Stimulated activated CD8-positive, alpha-beta memory T cell treated with anti-CD3 and anti-CD28 coated beads, Interleukin-2, amount 100 ng/mL, for 1 hour (primary cell): ENCODE results near the gene DNMT3A.

Source experiments
- DNase-seq, 2 donors: peaks; one replicate each; pipeline ENCODE4 v3.0.0-alpha.2; 2020; ENCODE audit warnings: low read depth in 2 of 2

DNMT3A gene

DNA sequence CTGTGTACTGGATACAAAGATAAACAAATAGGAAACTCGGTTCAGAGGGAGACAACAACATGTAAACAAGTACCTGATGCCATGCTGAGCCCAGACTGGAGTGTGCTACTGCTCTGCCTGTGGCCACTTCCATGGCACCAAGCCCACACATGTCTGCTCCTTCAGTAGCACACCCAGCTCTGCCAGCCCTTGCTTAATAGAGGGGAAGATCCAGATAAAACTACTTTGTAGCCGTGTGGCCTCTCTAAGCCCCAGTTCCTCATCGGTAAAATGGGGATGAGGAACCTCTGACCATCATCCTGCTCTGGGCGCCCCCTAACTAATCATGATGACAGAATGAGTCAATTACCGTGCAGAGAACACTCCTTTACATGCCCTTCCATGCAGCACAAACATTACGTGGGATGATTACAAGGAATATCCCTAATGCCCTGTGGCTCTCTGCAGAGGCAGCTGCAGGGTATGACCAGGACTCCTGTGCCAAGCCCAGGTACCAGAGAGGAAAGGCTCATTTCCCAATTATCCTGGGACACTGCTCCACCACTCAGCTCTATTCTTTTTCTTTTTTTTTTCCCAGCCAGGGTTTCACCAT is 34.9 kb downstream of the DNMT3A start:
- DNase-seq, result no peak

DNA sequence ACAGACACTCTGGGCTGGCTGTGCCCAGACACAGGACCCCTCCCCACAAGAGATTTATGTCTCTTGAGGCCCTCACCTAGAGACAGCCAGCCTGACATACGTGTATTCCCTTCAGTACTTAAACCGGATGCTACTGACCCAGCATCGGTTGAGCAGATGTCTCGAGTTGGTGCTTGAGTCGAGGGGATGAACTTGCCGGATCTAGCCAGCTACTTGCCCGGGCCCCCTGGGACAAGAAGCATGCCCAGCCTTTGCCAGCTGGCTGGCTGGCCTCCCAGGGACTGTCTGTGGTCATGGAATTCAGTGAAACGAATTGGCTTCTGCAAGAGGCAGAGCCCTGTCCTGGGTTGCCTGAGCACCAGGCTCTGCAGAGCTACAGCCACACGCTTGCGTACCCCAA is 36.0 kb downstream of the DNMT3A start:
- DNase-seq, result no peak

DNA sequence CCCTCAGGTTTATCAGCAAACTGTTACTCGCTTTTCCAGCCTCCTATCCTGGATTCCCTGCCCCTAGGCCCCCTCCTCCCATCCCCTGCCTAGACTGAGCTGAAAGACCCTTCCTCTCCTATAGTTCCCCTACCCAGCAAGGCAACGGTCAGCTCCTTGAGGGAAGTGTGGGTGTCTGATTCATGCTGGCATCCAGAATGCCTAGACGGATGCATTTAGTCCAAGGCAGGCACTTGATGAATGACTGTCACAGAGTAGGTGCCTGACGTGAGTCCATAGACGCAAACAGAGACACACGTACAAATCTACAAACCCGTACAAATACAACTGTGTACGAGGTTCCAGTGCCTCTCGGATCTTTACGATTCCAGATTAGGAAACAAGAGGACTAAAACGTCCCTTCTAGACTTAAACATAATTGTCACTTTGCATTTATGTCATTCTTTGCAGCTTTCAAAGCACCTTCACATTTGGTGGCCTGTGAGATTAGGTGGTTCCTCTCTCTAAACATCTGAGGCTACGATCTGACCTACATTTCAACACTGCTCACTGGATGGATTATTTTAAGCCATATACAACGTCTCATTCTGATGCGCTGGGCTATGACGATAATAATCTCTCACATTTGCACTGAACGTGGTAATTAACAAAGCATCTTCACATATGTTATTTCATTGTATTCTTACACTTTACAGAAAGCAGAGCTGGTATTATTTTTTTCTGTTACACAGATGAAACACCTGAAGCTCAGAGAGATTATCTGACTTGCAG is 36.7 kb downstream of the DNMT3A start:
- no peak for DNase-seq

DNA sequence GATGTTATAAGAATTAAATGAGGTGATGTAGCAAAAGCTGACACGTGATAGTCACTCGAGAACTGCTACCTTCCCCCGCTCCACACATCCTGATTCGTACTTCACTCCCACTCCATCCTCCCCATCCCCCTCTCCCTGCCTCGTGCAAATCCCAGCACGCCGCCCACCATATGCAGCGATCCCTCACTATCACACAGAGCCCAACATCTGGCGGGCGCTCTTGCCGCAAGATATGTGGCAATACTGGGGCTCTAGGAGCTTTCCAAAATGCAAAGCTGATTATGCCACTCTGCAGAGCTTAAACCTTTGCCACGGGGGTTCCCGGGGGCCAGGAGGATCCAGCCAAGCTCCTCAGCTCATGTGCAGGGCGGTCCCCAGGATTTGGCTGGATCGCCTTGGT is 37.4 kb downstream of the DNMT3A start:
- no peak for DNase-seq

DNA sequence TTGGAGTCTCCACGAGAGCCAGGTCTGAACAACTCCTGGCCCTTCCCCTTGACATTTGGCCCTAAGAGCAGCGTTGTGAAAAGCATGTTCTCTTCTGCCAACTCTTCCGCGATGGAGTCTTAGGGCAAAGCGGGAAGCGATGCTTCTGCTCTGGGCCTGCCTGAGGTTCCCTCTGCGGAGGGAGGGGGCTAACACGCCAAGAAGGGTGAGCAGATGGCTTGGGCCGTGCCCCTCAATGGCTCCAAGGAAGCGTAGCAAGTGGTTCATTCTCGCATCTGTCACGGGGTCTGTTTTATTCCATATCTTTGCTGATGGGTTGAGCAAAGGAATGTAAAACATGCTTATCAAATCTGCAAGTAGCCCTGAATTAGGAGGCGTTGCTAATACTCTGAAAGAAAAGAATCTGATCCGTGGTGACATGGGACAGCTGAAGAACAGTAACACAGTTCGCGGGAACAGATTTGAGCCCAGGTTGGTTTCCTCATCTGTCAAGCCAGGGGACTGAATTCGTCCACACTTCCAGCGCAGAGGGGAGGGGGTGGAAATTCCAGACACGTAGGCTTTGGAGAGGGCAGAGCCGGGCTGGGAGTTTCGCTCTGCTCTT is 38.0 kb downstream of the DNMT3A start:
- DNase-seq, result no peak

DNA sequence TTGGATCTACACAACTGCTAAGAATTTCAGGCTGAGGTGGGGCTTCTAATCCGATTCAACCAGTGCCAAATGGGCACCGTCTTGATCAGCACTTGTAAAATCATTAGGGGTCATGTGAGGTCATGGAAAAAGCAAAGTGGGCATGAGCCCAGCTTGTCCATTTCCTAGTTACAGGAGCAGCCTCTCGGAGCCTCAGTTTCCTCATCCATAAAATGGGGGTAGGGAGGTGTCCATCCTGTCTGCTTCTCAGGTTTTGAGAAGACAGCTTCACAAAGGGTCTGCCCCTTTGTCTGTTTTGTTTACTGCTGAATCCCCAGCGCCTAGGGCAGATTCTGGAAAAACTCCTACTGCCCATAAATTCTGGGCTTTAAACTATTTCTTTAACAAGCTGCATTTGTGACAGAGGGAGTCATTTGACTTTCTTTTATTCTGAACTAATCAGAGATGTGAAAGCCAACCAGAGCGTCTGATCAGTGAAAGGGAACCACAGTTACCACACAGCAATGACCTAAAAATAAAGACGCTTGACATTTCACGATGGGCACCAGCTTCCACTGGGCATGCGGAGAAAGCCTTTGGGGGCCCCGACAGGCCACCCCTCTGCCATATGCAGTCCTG is 38.9 kb downstream of the DNMT3A start:
- no peak for DNase-seq

DNA sequence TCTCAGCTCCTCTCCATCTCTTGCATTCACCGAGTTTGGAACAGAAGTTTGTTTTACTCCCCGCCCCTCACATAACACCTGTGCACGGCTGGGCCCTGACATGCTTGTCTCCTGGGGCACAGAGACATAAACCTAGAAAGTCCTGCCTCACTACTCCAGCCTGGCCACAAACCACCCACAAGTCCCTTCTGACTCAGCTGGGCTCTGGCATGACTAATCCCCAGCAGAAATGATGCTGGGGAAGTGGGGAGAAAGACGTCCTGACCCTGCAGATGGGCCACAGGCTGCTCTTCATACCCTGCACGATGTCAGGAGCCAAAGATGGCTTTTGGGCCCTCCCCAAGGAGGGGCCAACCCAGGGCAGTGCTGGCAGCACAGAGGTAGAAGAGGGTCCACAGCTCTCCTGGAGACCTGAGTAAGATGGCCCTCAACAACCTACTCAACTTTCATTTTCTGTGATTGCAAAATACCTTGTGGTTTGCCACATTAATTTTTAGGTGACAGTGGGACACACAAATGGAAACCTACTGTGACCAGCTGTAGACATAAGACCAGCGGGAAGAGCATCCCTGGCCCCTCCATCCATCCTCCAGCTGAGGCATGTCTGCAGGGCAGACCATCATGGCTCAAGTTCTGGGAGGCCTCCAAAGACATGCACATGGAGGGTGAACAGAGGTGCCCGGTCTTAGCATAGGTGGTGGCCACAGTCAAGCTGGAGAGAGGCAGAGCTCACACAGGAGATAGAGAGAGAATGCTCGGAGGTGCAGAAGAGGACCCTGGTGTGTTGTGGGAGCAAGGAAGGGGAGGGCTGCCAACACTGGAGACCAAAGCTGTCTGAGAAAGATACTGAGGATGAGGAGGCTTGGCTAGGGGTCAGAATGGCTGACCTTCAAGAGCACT is 40.0 kb downstream of the DNMT3A start:
- DNase-seq, result peak in 1 of 2 donors; percentile 38

DNA sequence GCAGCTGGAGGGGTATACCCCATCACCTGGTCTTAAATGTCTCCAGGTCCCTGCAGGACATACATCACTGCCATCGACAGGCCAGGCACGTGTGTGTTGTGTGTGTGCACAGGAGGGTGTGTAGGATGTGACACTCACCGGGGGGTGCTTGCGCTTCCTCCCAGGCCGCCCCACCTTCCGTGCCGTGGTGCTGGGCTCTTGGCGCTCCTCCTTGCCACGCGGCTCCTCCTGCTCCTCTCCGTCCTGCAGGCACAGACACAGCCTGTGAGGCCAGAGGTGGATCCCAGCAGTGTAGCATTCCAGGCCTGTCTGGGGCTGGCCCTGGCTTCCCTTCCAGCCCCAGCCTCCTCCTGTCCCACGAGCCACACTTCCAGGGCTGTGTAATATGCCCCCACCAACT is 41.7 kb downstream of the DNMT3A start:
- no peak for DNase-seq

DNA sequence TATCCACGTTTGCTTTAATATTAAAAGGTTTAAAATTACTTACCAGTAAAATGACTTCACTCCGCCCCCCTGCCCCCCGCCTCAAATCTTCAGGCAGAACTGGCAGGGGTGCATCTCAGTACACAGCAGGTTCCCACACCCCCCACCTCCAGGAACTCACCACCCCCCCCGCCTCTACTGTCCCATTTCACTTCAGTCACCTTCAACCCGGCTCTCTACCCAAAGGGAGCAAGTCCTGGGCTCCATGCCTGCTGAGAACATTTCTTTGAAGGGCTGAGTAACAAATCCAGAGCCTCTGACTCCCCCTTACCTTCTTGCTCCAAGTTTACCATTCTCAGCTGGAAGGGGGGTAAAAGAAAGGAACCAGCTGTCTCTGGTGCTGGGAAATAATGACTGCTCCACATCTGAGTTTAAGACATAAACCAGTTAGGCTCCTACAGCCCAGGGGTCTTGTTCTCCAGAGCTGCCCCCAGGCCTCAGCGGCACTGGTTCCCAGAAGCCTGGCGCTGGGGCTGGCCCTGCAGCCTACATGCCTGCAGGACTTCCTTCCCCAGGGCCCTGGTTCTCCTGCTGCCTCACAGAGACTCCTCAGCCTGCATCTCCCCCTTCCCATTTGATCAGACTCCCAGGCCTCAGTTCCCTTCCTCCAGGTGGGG is 42.8 kb downstream of the DNMT3A start:
- DNase-seq, result no peak

DNA sequence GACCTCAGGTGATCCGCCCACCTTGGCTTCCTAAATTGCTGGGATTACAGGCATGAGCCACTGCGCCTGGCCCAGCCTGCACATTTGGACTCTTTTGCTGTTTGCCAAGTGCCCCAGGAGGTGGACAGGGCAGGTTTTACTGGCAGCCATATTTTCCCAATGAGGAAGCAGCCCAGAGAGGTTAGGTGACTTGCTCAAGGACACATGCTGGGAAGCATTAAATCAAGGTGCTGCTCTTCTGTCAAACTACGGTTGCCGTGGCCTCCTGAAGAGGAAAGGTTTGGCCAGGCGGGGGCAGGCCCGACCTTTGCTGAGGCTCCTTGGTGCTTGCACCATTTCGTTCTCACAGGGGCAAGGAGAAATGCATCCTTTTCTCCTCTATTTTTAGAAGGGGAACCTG is 44.0 kb downstream of the DNMT3A start:
- DNase-seq, result no peak

DNA sequence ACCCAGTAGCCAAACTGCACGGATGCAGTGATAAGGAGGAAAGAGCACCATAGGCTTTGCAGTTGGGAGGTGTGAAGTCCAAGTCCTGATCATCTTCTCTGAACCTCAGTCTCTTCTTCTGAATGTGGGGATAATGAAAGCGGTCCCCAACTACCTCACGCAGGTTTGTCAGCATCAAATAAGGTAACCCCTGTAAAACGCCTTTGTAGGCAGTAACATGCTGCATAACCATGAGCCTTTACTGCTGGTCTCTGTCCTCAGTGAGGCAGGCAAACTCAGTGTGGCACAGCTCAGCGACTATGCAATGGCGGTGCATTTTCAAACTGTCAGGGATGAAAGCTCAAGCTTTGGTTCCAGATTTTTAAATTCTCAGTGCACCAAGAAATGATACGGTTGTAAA is 46.1 kb downstream of the DNMT3A start:
- no peak for DNase-seq

DNA sequence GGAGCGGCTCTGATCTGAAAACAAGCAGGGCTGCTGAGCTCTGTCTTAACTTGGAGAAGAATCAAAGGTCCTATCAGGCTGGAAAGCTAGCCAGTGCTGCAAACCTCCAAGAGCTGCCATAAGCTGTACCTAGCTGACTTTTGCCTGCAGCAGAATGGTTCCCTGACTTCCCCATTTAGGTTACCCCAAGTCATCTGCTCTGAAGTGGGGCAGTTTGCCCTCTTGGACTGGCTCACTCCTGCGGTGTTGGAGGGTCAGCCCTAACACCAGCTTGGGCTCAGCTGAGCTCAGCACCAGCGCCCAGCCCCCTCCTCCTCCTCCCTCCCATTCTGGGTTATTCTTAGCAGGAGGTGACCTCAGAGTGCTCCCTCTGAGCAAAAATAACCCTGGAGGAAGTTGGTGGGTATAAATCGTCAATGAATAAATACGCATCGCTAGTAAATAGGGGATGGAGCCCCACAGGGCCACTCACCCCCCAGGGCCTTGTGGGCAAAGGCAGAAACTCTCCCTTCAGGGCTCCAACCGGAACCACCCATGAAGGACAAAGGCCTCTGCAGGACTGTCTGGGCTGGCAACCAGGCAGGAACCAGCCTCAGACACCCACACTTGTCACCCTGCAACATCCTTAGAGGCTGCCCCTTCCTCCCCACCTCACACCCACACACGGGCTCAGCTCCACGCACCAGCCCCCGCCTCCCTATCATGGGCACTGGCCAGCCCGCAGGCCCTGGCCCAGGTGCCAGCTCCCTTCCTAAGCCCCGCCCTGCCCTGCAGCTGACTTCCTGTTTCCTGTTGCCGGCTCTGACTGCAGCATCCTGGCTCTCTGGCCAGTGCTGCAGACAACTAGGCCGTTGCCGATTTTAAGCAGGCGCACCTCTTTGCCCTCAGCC is 46.9 kb downstream of the DNMT3A start:
- DNase-seq, result peak; percentile 42 to 51

DNA sequence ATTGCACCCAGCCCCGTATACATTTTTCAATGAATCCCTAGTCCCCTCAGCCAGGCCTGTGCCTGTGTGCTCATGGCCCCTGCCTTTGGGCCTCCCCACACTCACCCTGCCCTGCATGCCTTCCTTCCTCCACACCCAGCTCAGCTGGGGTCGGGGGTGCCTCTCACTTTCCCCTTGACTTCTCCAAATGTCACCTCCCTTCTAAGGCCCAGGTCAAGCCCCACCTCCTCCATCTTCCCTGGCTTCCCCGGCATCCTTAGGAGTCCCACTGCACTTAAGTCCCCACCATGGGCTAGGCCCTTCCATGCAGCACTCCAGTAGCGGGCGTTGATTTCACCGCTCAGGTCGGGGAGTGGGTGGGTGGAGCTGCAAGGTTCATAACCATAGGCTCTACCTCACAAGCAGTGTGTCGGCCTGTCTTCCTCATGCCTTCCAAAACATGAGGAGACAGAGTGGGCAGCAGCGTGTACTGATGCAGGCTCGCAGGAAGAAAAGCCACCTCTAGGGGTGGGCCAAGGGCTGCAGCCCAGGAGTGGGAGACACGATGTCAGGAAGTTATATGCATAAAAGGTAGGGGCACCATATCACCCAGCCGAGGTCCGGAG is 47.7 kb downstream of the DNMT3A start:
- DNase-seq, result no peak

DNA sequence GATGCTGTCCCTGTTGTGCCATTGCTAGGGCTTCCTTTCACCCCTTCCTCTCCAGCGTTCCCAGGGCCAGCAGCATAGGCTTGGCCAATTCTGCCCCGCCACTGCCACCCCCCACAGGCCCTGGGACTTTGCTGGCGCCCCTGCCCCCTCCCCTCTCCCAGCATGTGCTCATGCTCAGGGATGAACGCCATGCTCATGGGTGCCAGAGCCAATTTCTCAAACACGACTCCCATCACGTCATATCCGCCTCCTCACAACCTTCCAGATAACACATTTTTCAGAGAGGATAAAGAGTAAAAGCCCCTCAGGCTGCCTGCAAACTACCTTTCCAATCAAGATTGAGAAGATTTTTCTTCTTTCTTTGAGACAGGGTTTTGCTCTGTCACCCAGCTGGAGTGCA is 48.6 kb downstream of the DNMT3A start:
- no peak for DNase-seq

DNA sequence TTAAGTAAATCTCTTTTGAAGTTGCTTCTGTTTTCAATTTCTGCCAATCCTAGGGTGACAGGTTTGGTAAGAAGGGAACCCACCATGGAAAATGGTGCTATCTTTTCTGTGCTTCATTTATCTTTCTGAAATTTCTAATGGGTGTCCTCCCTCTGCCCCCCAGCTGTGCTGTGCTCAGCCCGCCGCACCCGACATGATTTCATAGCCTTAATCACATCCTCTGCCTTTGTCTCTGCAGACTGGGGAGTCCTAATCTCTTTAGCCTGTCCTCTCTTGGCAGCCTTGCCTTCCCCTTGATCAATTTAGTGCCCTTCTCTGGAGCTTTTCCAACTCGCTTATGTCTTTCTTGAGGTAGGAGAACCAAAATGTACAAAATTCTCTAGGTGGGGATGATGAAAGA is 49.3 kb downstream of the DNMT3A start:
- no peak for DNase-seq

DNA sequence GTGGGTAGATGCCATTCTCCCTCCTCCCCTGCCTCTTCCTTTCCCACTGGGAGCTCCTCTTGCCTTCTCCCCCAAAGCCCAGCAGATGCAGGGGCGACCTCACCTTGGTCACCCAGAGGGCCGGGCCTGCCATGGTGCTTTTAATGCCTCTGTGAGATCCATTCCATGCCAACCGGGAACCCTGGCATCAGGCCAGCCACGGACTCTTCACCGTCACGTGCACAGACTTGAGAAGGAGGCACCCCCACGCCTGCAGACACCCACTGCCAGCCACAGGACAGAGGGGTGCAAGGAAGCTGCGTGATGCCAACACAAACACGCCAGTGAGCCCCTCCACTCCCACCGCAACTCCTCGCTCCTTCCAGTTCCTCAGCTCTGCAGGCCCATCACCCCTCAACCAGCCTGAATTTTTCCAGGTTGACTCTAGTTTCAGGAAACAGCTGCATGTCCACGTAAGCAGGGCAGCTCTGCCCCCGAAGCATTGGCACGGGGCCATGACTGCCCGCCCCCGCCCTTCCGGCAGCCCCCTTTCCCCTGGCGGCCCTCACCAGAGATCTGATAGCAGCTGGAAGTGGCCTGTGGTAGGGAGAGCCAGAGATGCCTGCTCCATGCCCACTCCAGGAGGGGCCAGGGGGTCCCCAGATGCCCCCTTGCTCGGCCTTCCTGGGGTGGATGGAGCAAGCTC is 50.8 kb downstream of the DNMT3A start:
- DNase-seq, result no peak

DNA sequence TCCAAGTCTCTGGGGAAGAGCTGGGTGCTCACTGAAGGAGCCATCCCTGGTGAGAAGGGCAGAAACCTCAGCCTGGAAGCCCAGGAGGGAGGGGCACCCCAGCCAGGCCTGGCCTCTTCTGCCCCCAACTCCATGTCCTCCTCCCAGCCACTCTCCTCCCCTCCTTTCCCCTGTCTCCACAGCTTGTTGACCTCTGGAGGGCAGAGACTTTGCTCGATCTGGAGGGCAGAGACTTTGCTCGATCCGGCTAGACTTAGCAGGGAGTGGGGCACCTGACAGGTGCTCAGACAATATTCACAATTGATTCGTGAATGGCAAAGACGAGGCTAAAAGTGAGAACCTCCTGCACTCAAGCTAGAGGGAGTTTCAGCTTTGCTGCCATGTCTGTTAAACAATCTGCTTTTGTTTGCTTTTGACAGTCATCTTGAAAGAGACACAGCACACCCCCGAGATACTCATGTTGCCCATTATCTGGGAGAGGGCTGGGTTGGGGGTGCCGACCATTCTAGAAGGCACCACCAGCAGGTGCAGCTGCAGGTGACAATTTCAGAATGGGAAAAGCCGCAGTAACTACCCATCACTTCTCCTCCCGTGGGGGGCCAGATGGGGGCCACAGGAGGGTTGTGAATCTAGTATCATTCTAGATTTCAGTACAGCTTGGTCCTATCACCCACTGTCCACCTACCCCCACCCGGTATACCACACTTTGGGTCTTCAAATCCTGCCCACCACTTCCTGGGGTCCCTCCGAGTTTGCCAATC is 54.8 kb downstream of the DNMT3A start:
- no peak for DNase-seq

DNA sequence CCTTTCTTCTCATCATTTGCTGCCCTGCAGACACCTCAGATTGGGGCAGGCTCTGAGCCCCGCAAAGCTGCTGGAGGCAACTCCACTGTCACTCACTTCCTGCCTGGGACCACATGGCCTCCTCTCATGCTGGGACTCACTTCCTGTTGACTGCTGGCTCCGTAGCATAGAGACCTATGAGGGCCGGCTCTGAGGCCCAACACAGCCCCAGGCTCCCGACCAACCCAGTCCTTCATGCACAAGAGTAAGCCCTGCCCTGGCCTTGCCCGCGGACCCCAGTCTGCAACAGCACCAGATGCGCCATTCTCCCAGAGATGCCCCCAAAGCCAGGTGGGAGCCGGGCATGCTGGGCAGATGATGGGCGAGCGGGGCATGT is 55.7 kb downstream of the DNMT3A start:
- peak in 1 of 2 donors; percentile 42 for DNase-seq
